NCI-H345 (cell line): ENCODE measurements around the gene NAT8L.

Experiments
- DNase-seq: peaks from one replicate; lab custom pipeline; 2025; lab: John Stamatoyannopoulos, UW

The NAT8L gene

DNA sequence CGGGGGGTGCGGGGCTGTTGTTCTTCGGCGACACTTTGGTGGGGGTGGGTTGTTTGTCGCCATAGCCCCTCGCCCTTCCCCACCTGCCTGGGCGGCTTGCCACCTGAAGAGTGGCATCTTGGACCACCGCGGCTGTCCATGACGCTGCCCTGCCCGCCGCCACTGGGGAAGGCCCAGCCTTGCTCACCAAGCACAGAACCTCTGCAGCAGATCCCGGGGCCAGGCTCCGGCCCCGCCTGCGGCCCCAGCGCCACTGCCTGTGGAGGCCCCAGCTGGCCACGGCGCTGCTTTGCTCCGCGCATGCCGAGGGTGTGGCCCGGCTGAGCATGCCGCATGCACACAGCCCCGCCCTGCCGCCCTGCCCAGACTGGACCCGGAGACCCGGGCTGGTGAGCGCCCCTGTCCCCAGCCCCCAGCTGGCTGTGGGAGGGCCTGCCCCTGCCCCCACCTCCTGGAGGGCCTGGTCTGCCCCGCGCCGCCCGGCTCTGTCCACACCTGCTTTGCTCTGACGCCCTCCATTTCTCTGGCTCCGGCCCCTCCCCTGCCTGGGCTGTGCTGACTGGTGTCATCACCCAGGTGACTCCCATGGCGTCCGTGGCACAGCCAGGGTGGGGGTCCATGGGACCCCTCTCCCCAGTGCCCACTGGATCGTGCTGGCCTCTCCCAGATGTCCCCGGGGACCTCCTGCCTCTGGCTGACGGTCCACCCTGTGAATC lies 5.3 kb downstream of the NAT8L start:
- DNase-seq = no peak

DNA sequence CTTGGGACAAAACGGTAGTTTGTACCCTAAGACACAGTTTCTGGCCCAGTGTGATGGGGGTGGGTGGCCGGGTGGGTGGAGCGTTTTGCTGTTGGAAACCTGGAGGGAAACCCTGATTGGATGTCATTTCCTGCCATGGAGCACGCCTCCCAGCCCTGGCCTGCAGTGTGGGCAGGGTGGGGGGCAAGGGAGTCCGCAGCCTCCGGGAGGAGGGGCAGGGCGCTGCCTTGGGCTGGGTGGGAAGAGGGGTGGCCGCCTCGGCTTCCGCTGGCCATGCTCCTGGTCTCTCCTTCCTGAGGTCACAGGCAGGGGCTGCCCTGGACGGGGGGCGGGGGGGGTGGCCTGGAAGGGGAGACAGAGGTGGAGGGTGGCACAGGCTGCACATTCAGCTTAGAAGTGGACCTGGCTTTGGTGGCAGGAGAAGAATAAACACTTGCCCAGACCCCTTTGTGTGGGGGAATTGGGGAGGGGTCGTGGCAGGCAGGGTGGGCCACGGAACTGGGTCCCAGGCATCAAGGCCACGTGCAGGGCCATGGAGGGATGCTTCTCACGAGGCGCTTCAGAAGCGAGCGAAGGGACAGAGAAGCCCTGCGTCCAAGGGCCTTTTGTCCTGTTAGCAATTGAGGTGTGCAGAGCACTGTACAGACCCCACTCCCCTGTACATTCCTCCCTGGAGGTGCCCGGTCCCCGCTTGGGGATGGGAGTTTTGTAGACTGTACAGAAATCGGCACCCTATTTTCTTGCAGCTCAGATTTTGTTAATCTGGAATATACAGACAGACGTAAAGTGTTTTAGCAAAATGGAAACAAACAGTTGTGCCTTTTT lies 6.2 kb downstream of the NAT8L start:
- no peak for DNase-seq

DNA sequence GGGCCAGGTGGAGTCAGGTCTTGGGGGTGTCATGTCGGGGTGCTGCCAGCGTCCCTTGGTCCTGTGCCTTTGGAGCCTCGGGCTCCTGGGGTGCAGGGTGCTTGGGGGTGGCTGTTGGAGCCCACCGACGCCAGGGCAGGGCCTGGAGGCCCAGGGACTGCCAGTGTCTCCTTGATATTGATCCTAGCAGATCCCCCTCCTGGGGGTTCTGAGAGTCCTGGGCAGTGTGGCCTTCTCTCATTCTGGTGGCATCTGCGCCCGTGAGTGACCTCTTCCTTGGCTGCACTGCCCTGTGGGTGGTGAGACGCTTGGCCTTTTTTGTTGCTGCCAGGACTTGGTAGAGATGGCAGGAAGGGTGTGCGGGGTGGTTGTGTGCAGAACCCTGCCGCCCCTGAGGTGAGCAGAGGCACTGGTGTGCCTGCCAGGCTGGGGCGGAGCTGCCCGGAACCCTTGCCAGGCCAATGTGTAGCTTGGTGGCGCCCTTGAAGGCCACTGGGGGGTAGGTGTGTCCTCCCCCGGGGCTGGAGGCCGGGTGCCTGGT lies 7.0 kb downstream of the NAT8L start:
- no peak for DNase-seq

DNA sequence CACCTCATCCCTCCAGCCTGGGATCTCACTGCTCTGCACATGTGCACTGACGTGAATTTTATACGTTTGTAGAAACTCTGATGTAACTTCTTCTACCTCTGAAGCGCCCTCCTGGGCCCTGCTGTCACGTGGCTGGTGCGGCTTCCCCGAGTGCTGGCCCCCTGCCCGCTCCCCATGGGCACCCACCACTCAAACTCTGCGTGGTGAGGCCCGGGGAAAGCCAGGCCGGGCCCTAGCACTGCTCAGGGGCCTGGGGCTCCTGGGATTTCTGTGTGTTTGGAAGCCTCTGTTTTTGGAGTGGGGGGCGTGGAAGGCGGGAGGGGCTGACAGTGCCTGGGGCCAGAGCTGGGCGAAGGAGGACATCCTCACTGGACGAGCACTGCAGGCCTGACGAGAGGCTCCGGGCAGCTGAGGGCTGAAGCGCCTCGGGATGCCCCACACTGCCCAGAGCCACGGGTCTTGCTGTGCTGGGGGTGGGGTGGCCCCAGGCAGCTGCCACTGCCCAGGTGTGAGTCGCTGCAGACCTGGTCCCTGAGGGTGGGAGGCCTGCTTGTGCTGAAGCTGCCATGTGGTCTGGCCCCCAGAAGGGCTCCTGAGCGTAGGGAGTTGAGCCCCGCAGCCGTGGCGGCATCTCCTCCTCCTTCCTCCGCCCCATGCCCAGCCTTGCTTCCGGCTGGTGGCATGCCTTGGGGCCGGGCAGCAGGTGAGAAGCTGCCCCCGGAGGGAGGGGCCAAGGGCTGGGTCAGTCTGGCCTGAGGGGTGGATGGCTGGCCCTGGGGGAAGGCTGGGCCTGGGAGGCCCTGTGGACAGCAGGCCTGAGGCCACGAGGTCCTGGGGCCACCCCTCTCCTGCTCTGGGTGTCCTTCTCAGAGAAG lies 7.7 kb downstream of the NAT8L start:
- no peak for DNase-seq

DNA sequence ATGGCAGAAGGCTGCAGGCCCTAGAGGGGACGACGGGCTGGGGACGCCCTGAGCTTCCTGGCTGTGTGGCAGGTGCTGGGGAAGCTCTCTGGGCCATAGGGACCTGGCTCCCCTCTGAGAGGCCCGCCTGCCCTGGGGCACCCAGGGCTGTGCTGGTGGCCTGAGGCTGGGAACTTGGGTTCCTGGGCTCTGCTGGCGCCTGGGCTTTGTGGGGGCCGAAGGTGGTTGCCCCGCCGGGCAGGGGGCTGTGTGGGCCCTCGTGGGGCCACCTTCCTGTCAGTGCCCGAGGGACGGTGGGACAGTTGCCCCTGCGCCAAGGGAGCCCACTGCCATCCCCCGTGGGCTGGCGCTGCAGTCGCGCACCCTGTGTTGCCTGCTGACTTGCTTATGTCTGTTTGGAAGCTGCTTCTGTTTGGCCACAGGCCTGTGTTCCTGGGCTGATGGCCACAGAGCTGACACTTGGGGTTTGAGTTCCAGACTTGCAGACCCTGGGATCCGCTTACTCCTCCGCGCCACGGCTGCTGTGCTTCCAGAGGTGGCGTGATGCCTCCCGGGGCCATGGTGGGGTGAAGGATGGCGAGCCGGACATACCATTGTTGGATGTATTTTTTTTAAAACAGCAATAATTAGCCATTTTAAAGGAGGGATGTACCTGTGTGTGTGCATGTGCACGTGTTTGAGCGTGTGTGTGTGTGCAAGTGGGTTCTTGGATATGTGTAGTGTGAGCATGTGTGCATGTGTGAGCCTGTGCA lies 8.5 kb downstream of the NAT8L start:
- DNase-seq = no peak

DNA sequence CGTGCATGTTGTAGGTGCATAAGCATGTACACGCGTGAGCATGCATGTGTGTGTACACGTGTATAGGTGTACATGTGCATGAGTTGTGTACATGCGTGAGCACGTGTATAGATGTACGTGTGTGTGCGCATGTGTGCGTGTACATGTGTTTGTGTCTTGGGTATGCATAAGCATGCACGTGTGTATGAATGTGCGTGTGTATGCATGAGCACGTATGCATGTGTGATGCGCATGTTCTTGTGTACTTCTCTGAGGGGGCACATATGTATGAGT lies 9.0 kb downstream of the NAT8L start:
- no peak for DNase-seq

DNA sequence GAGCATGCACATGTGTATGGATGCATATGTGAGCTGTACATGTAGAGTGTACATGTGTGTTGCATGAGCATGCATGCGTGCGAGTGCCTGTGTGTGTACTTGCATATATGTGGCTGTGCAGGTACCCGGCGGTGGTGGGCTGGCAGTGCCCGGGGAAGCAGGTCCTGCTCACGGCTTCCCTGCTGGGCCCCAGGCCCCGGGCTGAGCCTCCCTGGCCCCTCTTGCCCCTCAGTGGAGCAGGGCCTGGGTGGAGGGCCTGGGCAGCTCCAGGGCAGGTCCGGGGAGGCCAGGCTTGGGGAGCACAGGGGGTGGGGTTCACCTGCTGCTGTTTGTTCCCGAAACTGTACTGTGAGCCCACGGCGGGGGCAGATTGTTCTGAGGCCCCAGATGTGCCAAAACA lies 9.4 kb downstream of the NAT8L start:
- DNase-seq = no peak

DNA sequence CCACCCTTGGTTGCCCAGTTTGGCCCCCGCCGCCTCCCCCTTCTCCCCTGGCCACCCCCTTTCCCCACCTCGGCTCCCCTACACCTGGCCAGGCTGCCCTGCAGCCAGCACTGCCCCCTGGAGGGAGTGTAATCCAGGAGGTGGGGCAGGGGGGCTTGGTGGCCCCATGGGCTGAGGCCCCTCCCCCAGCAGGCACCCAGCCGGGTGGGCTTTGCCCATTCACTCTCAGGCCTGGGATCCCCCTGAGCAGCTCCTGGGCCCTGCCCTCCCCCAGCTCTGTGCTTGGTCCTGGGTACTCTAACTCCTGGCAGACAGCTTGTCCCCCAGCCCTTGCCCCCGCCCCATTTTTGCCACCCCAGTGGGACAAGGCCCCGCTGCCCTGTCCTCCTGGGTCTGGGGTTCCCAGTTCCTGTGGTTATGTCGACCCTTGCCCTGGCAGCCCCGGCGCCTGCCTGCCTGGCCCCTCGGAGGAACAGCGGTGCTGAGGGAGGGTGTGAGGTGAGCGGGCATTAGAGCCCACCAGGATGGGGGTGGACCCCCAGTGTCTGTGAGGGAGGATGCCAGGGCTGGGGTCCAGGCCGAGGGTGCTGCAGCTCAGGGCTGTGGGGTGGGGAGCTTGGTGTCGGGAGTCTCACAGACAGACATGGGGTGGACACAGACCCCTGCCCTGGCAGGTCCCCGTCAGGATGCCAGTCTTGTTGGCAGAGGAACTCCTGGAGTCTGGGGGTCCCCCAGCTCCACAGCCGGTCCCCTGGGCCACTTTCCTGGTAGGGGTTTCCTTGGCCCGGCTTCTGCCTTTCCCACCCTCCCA lies 10.2 kb downstream of the NAT8L start:
- DNase-seq = no peak

DNA sequence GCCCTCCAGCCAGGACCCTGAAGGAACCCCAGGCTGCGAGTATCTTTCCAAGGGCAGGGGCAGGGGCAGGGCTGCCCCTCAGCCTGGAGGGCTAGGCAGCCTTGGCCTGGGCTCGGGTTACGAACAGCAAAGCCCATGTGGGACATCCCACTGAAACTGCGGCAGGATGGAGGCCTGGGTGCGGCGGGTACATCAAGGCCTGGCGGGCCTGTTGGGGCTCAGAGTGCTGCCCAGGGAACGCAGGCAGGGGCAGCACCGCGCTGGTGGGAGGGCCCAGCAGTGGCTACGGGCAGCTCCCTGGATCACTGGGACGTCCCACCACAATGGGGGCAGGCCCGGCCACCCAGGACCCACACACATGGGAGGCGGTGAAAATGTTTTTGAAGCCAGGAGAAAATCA lies 10.9 kb downstream of the NAT8L start:
- no peak for DNase-seq

DNA sequence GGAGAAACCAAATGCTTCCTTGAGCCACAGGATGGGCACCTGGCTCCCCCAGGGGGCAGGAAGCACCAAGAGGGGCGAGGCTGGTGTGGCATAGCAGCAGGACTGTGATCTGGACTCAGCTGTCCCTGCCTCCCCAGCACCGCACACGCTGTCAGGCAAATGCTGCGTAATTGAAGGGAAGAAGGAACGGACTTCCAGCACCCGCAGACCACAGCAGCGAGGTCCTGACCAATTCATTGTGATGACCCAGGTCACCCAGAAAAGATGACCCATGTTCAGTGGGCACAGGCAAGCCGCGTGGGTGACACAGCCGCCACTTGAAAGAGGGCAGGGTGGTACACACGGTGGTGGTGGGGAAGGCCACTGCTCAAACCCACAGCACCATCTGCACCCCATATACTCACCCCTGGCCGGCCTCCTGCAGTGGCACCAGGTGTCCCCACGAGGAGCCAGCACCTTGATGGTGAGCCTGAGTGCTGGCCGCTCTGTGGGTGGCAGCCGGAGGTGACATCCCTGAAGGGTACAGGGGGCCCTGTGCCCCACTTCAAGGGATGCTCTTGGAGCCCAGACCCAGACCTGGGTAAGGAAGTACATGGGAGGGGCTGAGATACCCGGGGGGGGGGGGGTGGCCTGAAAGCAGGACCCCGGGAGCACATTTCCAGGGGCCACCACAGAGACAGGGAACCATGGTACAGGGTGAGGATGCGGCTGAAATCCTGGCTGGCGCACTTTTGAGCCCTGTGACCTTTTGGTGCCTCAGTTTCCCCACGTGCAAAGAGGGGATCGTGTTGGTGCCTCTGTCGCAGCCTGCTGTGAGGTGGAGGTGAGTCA lies 11.5 kb downstream of the NAT8L start:
- no peak for DNase-seq

DNA sequence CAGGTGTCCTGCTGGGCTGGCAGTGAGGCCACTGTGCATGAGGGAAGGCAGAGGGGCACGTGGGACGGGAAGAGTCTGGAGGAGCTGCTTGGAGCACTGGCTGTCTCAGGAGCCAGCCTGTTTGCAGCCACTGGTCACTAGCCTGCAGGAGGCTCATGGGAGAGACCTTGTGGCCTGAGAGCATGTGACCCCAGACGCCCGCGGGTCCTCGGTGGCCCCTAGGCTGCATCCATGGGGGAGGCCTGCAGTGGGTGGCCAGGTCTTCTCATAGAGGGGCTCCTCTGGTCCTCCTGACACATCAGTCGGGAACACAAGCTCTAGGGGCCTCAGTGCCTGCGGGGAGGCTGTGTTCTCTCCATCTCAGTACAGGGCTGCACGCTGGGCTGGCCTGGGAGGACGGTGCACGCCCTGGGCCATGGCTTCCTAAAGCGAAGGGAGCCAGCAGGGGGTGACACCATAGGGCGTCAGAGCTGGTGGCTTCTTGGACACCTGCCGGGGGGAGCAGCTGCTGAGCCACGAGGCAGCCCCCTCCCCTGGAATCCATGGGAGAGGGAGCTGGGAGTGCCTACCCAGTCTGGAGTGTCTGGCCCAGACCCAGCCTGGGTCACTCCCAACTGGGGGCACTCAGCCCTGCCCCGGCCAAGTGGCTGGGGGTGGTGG lies 12.3 kb downstream of the NAT8L start:
- peak; percentile 65 for DNase-seq

DNA sequence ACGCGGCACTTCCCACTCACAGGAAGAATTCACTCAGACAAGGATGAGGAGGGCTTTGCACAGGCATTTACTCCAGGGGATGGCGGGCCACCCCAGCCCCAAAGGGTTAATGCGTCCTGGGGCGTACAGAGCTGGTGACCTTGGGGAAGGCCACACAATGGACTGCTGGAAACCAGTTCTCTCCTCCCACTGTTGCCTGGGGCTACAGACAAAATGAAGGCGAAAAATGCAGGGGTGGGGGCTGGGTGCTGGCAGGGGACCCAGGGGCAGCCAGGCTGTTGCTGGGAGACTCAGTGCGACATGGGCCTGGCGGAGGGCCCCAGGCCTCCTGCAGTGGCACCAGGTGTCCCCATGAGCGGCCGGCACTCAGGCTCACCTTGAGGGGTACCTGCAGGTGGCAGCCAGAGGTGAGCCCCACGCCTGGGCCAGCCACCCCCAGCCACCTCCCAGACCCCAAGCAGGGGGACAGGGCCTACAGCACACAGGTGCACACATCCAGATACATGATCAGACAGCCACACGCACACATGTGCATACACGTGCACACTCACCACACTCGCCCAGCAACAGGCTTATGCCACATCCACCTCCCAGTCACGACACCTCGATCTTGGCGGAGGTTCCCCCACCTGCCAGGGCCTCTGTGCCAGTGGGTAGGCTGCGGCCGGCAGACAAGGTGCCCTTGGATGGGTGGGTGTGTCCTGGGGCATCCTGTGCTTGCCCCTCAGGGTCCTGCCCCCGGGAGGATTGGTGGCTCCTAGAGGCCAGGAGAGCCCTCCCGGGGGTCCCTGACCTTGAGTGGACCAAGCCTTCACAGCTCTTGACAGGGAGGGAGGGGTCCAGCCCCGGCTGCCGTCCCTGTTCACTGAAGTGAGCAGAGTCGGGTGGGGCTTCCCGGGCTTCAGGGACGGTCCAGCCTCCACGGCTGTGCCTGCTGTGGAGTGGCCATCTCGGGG lies 13.1 kb downstream of the NAT8L start:
- peak; percentile 56 for DNase-seq

DNA sequence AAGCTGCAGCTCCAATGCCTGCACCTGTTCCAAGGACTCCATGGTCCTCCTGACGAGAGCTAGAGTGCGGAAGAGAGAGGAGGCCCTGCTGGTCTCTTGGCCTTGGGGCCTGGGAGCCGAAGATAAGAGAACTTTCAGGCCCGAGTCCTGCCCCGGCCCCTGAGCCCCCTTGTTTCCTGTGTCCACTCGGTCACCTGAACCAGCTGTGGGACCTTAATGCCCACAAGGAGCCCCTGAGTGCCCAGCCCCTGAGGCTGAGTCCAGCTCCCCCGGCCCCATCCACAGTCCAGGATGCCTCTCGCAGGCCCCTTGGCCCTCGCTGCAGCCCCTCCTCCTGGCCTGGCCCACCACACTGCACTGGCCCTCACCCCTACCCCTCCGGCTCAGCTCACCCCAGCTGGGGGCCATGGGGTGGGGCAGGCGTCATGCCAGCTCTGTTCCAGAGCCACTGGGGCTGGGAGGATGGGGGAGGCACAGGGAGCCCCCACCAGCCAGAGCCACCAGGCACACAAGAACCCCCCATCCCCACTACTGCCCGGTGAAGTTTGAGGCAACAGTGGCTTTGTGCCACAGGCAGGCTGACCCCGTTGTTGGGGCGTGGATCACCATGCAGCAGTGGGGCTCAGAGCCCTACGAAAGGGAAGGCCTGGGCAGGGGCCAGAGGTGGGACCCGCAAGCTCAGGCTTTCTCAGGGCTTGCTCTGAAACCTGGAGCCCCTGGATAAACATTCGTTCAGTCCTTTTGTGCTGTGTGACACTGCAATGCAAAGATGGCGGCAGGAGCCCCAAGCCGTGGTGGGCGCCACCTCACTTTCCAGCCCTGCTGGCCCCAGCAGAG lies 14.1 kb downstream of the NAT8L start:
- DNase-seq = no peak

DNA sequence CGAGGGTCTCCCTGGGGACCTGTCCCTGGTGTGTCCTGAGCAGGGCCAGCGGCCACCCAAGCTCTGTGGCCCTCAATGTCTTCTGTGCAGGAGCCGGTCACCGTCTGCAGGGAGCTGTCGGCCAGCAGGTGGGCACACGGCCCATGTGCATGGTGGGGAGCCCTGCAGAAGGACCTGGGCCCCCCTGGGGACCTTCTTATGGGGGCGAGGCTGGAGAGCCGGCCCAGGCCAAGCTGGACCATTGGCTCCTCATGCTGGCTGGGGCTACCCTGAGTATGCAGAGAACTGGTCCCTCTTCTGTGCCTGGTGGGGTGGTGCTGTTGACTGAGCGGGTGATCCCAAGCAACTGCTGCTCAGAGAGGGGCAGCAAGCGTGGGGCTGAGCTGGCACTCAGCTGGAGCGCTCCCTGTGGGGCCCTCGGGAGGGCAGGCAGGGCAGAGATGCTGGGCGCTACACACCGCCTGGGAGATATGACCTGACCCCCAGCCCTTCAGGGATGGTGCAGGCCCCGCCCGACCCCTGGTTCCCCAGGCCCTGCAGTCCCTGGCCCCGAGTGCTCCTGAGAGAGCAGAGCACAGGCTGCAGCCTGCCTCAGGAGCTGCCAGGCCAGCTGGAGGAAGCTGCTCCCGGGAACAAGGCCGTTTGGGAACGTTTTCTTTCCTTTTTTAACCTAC lies 14.8 kb downstream of the NAT8L start:
- DNase-seq = no peak

DNA sequence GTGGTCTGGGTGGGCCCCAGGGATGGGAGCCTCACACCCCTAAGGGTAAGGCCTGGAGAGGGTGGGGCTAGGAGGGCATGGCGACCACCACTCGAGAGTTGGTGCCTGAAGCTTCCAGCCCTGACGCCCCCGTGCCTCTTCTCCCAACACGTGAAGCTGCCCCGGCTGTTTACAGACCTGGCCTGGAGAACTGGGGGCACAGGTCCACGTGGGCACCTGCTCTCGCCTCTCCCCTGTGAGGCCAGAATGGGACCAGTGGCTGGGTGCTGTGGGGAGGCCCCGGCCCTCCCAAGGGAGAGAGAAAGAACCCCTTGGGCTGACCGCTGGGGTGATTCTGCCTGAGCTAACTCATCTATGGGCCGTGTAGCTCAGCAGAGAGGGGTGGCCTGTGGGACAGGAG lies 15.5 kb downstream of the NAT8L start:
- DNase-seq = no peak

DNA sequence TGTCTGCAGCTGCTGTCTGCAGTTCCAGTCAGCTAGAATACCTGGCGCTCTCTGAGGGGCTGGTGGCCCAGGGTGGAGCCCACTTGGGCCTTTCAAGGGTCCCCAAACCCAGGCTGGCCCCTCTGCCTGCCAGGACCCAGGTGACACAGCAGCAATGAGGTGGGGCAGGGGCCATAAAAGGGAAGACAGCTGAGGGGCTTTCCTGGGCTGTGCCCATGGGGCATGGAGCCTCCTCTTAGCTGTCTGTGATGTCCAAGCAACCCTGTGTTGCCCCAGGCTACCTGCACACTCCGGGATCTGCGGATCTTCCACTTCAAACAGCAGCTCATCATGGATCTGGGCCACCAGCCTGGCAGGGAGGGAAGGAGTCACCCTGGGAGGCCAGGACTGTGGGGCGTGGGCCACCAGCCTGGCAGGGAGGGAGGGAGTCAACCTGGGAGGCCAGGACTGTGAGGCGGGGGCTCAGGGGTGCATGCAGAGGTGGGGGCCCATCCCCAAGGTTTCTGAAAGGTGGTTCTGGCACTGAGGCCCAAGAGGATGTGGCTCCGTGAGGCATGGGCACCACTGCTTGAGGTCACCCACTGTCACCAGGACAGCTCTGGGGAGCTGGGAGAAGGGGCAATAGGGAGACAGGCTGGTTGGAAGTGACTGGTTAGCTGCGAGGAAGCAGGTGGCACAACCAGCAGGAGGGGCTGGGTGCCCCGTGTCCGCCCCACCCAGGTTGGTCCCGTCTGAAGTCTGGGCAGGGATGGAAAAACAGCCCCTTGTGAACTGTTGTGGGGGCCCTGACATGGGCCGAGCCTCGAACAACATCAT lies 16.3 kb downstream of the NAT8L start:
- no peak for DNase-seq
